Right lobe of liver (tissue), 6 donors: ENCODE data around the gene UBE2M. TPM values are rescaled to one million over a fixed set of nuclear protein-coding genes. Genes with fewer than 3 reads are reported as not detected.
A peak's percentile ranks its signal among the peaks of the same experiment; 100 is the strongest.

Experiments
- ATAC-seq, 4 donors: fragments of 200-7000 bp; cut with Tn5 transposase; one replicate each; pipeline ENCODE4 v1.9.1; 2020; ENCODE audit warnings: mild to moderate bottlenecking in 4 of 4, moderate library complexity in 4 of 4
- DNase-seq, 3 donors: peaks; one replicate each; pipeline ENCODE4 v3.0.0-alpha.2; 2020
- H3K27ac ChIP-seq, 3 donors: fragments of 200-600 bp; one replicate each; pipeline ENCODE4 v1.8.0; 2022
- H3K27me3 ChIP-seq, 2 donors: fragments of 200-600 bp; one replicate each; pipeline ENCODE4 v1.8.0; 2022
- H3K36me3 ChIP-seq, 4 donors: fragments of 200-600 bp; sonication (generic) in 1 of 4; one replicate each; pipeline versions ENCODE4 v1.5.1 to v1.8.0; 2017 to 2022; ENCODE audit warnings: control low read depth in 1 of 4
- H3K4me1 ChIP-seq, 4 donors: fragments of 200-600 bp; sonication (generic) in 1 of 4; one replicate each; pipeline versions ENCODE4 v1.5.1 to v1.8.0; 2017 to 2022; ENCODE audit warnings: control low read depth in 1 of 4
- H3K4me3 ChIP-seq, 3 donors: fragments of 200-600 bp; one replicate each; pipeline ENCODE4 v1.8.0; 2022
- H3K9me3 ChIP-seq, 4 donors: fragments of 200-600 bp; sonication (generic) in 1 of 4; one replicate each; pipeline versions ENCODE4 v1.5.1 to v1.8.0; 2017 to 2022; ENCODE audit warnings: control low read depth in 1 of 4
- CTCF ChIP-seq, 4 donors: fragments of 200-600 bp in 3 of 4; fragments of 450-650 bp in 1 of 4; IDR thresholded peaks; one replicate each; pipeline versions ENCODE4 v1.5.1 to v1.8.0; 2016 to 2022; ENCODE audit warnings: antibody characterized with exemption in 4 of 4, mild to moderate bottlenecking in 2 of 4
- POLR2A ChIP-seq: fragments of 450-650 bp; IDR thresholded peaks from one replicate; pipeline ENCODE4 v1.6.1; 2017; ENCODE audit warnings: antibody characterized with exemption, mild to moderate bottlenecking
- WGBS: methylation state at CpG from one replicate; pipeline ENCODE4 v1.1.6; 2018; ENCODE audit warnings: low coverage, low lambda C conversion rate; ENCODE audit not compliant: insufficient coverage; ENCODE audit errors: missing lambda C conversion rate; 5-methylcytosine and 5-hydroxymethylcytosine counted together
- intact Hi-C, 2 donors: fragments of 100-400 bp; cut with DNase I; formaldehyde crosslinking; loops; one replicate each; pipeline versions ENCODE4 v1.11.2 to v1.14.1; 2022
- total RNA-seq, 6 experiments: library from RNA; depleted of rRNA in 2 of 6; stranded (reverse); fragments of >200 nt in 2 of 6; fragmentation: NEBNext Ultra II Directional in 3 of 6; extraction: Animal tissue kit (Norgen Biotek cat#: 25700) in 3 of 6; gene quantifications; one replicate each; pipeline versions ENCODE4 v1.1.0 to v1.2.4, GENCODE V29; 2016 to 2023
- donor health status: DM: no; HTN: yes; CAD: no.
- donor health status: DM: no; HTN: no; CAD: no.
- donor health status: DM: no; HTN: no; CAD: no.
- donor health status: DM: no; HTN: yes; CAD: no.
- donor health status: DM: no; HTN: yes; CAD: no.

The UBE2M gene
- total RNA-seq, 6 experiments from 2014 or later, result 16.0 to 23.5 (median 20.7) TPM

GRCh38 chr19:58561373-58562121 is 3.1 kb upstream of the UBE2M start:
- no peak for ATAC-seq
- H3K4me3 ChIP-seq, result peak overlapping the region in 1 of 3 donors; percentile 44

GRCh38 chr19:58560921-58561320 is 2.5 kb upstream of the UBE2M start:
- TF ChIP-seq CTCF (IDR thresholded peaks at IDR 0.05) (no peak), POLR2A (no peak)
- Histone ChIP-seq H3K9me3 (no peaks in the 10 kb centered on the region), H3K27ac (no peak overlapping the region), H3K27me3 (no peaks in the 10 kb centered on the region), H3K36me3 (peaks cover 0 to 12% (median 2%) of the 10 kb centered on the region in 4 donors), H3K4me3 (no peak overlapping the region), H3K4me1 (peaks cover 0 to 35% (median 7%) of the 10 kb centered on the region in 4 donors)
- ATAC-seq, result no peak
- peak in 1 of 3 donors; percentile 8 for DNase-seq
- intact Hi-C loops, result no loop called here

More at GRCh38 chr19:58561373-58562121, 3.1 kb upstream of the UBE2M start:
- Histone ChIP-seq H3K9me3 (no peaks in the 10 kb centered on the region), H3K27me3 (no peaks in the 10 kb centered on the region), H3K4me1 (peaks cover 0 to 35% (median 7%) of the 10 kb centered on the region in 4 donors), H3K36me3 (peaks cover 0 to 6% (median 0%) of the 10 kb centered on the region in 4 donors), H3K27ac (no peak overlapping the region)
- DNase-seq, result no peak
- intact Hi-C loops, result no loop called here
- TF ChIP-seq CTCF (IDR thresholded peaks at IDR 0.05), result no peak
- no peak for TF ChIP-seq POLR2A
- 46% methylated on average over 3 of the region's 16 CpGs for WGBS

- peaks cover 0 to 39% (median 9%) of the 10 kb centered on the region in 4 donors for H3K4me1 ChIP-seq
- H3K27me3 ChIP-seq, result no peaks in the 10 kb centered on the region
- 36% methylated on average over 2 of the region's 8 CpGs for WGBS
- ATAC-seq (no peak), DNase-seq (no peak)
- TF ChIP-seq CTCF (IDR thresholded peaks at IDR 0.05) (no peak), POLR2A (no peak)
- H3K27ac ChIP-seq, result peak overlapping the region in 2 of 3 donors; percentile 98 to 100
- H3K36me3 ChIP-seq, result peaks cover 0 to 12% (median 2%) of the 10 kb centered on the region in 4 donors
- intact Hi-C loops, result no loop called here
- H3K4me3 ChIP-seq, result peak overlapping the region; percentile 72 to 95 (median 89)
- H3K9me3 ChIP-seq, result no peaks in the 10 kb centered on the region
These were observed 1.8 kb upstream of the UBE2M start for GRCh38 chr19:58560007-58560887.

GRCh38 chr19:58559275-58560006 is 1.0 kb upstream of the UBE2M start:
- intact Hi-C loops, result no loop called here
- Histone ChIP-seq H3K27me3 (no peaks in the 10 kb centered on the region), H3K27ac (peak overlapping the region; percentile 98 to 100 (median 99)), H3K9me3 (no peaks in the 10 kb centered on the region), H3K4me1 (peaks cover 0 to 41% (median 9%) of the 10 kb centered on the region in 4 donors), H3K36me3 (peaks cover 0 to 12% (median 2%) of the 10 kb centered on the region in 4 donors), H3K4me3 (peak overlapping the region; percentile 72 to 95 (median 89))
- under 1% methylated on average over 16 of the region's 33 CpGs for WGBS
- DNase-seq (peak; percentile 93 to 95 (median 94)), ATAC-seq (peak; percentile 53 to 70 (median 63))
- TF ChIP-seq CTCF (IDR thresholded peaks at IDR 0.05) (no peak), POLR2A (peak; percentile 86)
